NCI-H226 (cell line): ENCODE results near the gene IL1RL1.

Experiments
- DNase-seq: peaks from one replicate; pipeline ENCODE4 v3.0.0-alpha.2; 2015

IL1RL1 gene

GRCh38 chr2:102383722-102384121, 72.4 kb downstream of the IL1RL1 start:
- no peak for DNase-seq

DNA sequence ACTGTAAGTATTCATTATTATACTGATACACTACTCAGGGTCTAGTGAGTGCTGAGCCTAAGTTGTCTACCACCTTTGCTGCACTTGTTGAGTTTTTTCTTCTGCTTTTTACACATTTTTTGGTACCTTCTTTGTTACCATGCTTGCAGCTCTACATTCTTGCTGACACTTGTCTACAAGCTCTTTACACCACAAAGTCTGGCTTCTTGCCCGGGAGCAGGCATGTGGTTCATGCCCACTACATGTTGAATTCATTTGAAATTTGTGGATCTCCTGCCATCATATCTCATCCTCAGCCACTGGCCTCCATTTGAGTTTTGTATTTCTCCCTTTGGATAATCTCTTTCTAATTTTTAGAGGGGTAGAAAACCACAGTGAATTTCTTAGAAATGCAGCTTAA, 74.2 kb downstream of the IL1RL1 start:
- no peak for DNase-seq

DNA sequence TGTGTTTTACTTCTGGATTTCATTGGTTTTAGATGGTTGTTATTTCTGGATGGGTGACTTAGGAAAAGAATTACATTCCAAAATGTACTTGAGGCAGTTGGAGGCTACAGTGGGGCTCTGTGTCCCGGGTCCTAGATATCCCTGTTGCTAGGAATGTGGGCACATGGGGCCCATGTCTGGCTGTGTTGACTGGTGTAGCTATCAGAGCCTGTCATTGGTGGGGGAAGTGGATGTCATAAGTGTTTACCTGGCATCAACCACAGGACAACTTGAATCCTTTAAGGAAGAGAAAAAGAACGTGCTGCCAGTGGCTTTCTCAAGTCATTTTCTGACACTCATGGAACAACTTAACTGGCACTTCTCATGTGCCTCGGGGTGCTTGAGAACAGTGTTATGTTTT, 74.6 kb downstream of the IL1RL1 start:
- DNase-seq, result no peak

DNA sequence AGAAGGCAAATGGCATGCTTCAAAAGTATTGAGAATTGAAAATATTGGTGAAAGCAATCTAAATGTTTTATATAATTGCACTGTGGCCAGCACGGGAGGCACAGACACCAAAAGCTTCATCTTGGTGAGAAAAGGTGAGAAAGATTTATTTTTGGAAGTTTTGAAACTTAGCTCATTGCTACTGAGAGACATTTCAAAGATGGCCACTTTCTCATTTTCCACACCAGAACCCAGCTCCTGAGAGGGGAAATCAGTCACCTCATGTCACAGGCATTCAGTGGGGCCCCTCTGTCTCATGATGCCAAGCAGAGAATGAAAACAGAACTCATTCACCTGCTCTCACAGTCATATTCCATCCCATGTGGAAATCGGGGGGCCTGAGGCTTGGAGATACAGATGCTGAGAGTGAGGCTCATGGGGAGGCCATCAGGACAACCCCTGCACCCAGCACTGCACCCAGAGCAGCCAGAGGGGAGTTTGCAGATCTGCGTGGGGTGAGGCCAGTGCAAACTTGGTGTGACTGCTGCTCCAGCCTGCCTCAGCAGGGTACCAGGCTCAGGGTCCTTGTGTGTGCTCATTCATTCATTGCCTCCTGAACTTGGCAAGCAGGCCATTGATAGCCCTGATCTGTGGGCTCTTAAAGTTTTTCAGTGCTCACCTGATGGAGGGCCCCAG, 75.6 kb downstream of the IL1RL1 start:
- DNase-seq, result no peak

GRCh38 chr2:102387763-102388546, 76.6 kb downstream of the IL1RL1 start:
- DNase-seq, result no peak

DNA sequence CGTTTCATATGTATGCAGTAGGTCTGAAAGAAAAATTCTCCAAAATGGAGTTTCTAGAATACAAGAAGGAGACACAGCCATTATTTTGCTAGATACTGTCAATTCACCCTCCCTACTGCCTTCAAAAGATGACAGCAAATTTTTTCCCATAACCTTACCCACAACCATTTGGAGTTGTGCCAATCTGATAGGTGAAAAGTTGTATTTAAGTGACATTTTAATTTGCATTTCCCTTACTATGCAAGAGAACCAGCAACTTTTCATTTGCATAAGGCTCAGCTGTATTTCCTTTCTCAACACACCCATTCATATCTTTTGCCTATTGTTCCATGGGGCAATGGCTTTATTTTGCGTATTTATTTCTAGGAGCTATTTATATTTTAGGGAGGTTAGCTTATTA, 80.2 kb downstream of the IL1RL1 start:
- no peak for DNase-seq

- DNase-seq, result no peak
Observed at GRCh38 chr2:102392096-102392495, 80.7 kb downstream of the IL1RL1 start.

- no peak for DNase-seq
Observed at GRCh38 chr2:102392942-102393341, 81.6 kb downstream of the IL1RL1 start.

DNA sequence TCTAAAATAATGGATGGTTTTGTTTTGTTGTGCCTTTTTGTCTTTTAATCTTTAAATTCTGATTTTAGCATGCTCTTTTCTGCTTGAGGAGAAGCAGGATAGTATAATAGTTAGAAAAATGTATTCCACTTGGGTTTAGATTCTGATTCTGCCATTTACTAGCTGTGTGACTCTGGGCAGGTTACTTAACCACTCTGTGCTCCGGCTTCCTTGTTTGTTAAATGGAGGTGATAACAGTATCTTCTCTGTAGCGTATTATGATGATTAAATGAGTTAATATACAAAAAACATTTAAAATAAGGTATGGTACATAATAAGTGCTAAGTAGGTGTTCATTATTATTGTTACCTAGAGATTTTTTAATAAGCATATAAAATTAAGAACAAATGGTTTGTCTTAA, 84.6 kb downstream of the IL1RL1 start:
- no peak for DNase-seq

DNA sequence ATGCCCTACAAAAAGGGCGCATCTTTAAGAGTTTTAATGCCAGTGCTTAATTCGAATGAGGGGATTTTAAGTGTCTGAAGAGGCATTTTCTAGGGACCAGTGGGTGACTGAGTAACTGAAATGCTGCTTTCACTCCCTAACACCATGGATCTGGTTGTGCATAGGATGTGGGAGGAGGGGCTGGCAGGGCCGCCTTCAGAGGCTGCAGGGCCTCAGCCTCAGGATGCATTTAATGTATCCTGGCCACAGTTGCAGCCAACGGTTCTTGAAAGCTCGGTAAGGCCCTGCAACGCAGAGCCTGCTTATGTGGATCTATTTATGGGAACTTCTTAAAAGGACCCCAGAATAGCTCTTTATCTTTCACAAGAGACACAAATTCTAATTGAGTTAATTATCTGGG, 85.8 kb downstream of the IL1RL1 start:
- no peak for DNase-seq

- no peak for DNase-seq
Observed at GRCh38 chr2:102399499-102400141, 88.3 kb downstream of the IL1RL1 start.

DNA sequence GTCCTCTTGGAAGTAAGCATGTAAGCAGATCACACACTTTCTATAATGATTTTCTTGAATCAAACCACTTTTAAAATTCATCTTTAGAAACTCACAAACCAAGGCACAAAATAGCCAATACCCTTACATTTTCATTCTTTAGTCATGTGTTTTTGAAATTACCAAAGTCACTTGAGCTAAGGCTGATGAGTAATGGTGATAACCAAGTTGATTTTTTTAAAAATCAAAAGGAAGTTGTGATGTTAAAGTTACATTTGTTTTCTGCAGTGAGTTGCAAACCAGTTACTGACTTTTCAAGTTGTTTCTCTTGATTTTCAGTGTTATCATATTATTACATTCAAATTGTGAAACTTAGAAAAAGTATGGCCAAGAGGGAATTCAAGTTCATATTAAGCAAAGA, 90.1 kb downstream of the IL1RL1 start:
- no peak for DNase-seq
